PC-9 (cell line): ENCODE data around the gene RAP1GAP2. TPM values are rescaled to one million over a fixed set of nuclear protein-coding genes. Genes with fewer than 3 reads are reported as not detected.

Experiments used
- BruUV-seq: library from RNA; stranded (reverse); fragments of 400-500 nt; replicated peaks from 2 replicates; lab custom pipeline; 2021; lab: Mats Ljungman, UMichigan
- CTCF ChIA-PET: fragments of 300-600 bp; sonication (Branson Sonifier 250); formaldehyde crosslinking; loops from one replicate; lab custom pipeline; 2022; ENCODE audit warnings: antibody characterized with exemption; lab: Charles Lee
- POLR2A ChIA-PET: fragments of 300-600 bp; sonication (Branson Sonifier 250); formaldehyde crosslinking; loops from one replicate; lab custom pipeline; 2022; ENCODE audit warnings: antibody characterized with exemption; ENCODE audit not compliant: unreplicated experiment; lab: Charles Lee
- DNase-seq, 2 experiments: peaks; one replicate each; pipeline versions ENCODE4 v3.0.0 to v3.0.0-alpha.2; 2015 to 2022; ENCODE audit warnings: mixed read lengths in 1 of 2
- H2AFZ ChIP-seq: fragments of 200-600 bp; sonication (generic); 2 replicates; pipeline ENCODE4 v1.8.1; 2017; ENCODE audit warnings: antibody characterized with exemption
- H3F3A ChIP-seq: fragments of 200-600 bp; sonication (generic); 2 replicates; pipeline ENCODE4 v1.8.1; 2017; ENCODE audit warnings: antibody characterized with exemption, mild to moderate bottlenecking, low read depth; ENCODE audit not compliant: insufficient read depth
- H3K27ac ChIP-seq: fragments of 200-600 bp; sonication (generic); 2 replicates; pipeline ENCODE4 v1.6.1; 2016; ENCODE audit warnings: mixed run types
- H3K27me3 ChIP-seq: fragments of 200-600 bp; sonication (generic); 2 replicates; pipeline ENCODE4 v1.6.1; 2016; ENCODE audit warnings: low read depth, mixed run types; ENCODE audit not compliant: insufficient read depth
- H3K36me3 ChIP-seq: fragments of 200-600 bp; sonication (generic); 2 replicates; pipeline ENCODE4 v1.6.1; 2016; ENCODE audit warnings: low read depth, mixed run types
- H3K4me1 ChIP-seq: fragments of 200-600 bp; sonication (generic); replicated peaks from 2 replicates; pipeline ENCODE4 v1.6.1; 2016; ENCODE audit warnings: mixed run types; ENCODE audit not compliant: insufficient read depth
- H3K4me2 ChIP-seq: fragments of 200-600 bp; sonication (generic); 2 replicates; pipeline ENCODE4 v1.6.1; 2017; ENCODE audit warnings: mixed run types
- H3K4me3 ChIP-seq: fragments of 200-600 bp; sonication (generic); 2 replicates; pipeline ENCODE4 v1.6.1; 2016; ENCODE audit warnings: mixed run types
- H3K79me2 ChIP-seq: fragments of 200-600 bp; sonication (generic); 2 replicates; pipeline ENCODE4 v1.6.1; 2017; ENCODE audit warnings: low read depth, mixed run types
- H3K9me2 ChIP-seq: fragments of 200-600 bp; sonication (generic); 2 replicates; pipeline ENCODE4 v1.8.1; 2017; ENCODE audit warnings: mild to moderate bottlenecking; ENCODE audit not compliant: insufficient read depth
- H3K9me3 ChIP-seq: fragments of 200-600 bp; sonication (generic); 2 replicates; pipeline ENCODE4 v1.8.1; 2016; ENCODE audit warnings: low read depth; ENCODE audit not compliant: insufficient read depth
- H4K20me1 ChIP-seq: fragments of 200-600 bp; sonication (generic); 2 replicates; pipeline ENCODE4 v1.8.1; 2017; ENCODE audit not compliant: insufficient read depth
- EZH2 ChIP-seq: fragments of 200-600 bp; sonication (generic); IDR thresholded peaks from 2 replicates; pipeline ENCODE4 v1.8.0; 2017; ENCODE audit warnings: antibody characterized with exemption, low read depth
- intact Hi-C: fragments of 100-400 bp; cut with micrococcal nuclease; formaldehyde crosslinking; loops from one replicate; pipeline ENCODE4 v1.10.0; 2022; ENCODE audit not compliant: unreplicated experiment
- total RNA-seq: library from RNA; stranded (reverse); gene quantifications from 2 replicates; pipeline ENCODE4 v1.2.3, GENCODE V29; 2021
- TF ChIP-seq, protein P1 (sequence below): fragments of 200-600 bp; sonication (generic); conservative IDR thresholded peaks from 2 replicates; pipeline ENCODE4 v1.6.1; 2017; ENCODE audit warnings: mixed run types, antibody characterized with exemption, mild to moderate bottlenecking, moderate library complexity

Gene RAP1GAP2
- total RNA-seq, 1 experiment from 2014 or later, result 10.1 TPM

DNA sequence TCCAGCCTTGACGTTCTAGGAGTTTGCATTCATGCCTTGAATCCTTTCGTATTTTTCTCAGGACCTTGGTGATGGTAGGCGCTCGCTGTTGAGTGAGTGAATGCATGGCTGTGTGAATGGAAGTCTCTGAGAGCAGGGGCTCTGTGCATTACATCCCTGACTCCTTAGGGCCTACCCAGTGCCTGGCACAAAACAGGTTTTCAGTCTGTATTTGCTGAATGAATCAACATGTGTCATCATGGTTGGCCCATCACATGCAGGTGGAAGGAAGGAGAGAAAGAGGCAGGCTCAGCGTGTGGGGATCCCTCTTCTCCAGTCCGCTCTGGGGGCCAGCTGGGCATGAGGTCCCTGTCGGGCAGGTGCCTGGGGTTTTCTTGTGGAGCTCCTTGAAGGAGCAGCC, 8.7 kb downstream of the RAP1GAP2 start:
- H4K20me1 ChIP-seq, result no peaks in the 10 kb centered on the region
- no peak overlapping the region for H3K4me3 ChIP-seq
- no peak for DNase-seq
- H3K9me3 ChIP-seq, result no peaks in the 10 kb centered on the region
- CTCF ChIA-PET, result interaction anchor here (0.8 kb wide), 1 partner anchor 18 kb away, joined by 4 read pairs; no protein-coding TSS in a partner anchor
- no peak overlapping the region for H3K27ac ChIP-seq
- intact Hi-C loops, result no loop called here
- TF ChIP-seq, protein P1, sequence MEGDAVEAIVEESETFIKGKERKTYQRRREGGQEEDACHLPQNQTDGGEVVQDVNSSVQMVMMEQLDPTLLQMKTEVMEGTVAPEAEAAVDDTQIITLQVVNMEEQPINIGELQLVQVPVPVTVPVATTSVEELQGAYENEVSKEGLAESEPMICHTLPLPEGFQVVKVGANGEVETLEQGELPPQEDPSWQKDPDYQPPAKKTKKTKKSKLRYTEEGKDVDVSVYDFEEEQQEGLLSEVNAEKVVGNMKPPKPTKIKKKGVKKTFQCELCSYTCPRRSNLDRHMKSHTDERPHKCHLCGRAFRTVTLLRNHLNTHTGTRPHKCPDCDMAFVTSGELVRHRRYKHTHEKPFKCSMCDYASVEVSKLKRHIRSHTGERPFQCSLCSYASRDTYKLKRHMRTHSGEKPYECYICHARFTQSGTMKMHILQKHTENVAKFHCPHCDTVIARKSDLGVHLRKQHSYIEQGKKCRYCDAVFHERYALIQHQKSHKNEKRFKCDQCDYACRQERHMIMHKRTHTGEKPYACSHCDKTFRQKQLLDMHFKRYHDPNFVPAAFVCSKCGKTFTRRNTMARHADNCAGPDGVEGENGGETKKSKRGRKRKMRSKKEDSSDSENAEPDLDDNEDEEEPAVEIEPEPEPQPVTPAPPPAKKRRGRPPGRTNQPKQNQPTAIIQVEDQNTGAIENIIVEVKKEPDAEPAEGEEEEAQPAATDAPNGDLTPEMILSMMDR, result no peak
- TF ChIP-seq EZH2, result no peak
- H3K4me1 ChIP-seq, result no peaks in the 10 kb centered on the region
- BruUV-seq, result no TSS peak
- no peak overlapping the region for H2AFZ ChIP-seq
- no peaks in the 10 kb centered on the region for H3K9me2 ChIP-seq
- no peaks in the 10 kb centered on the region for H3F3A ChIP-seq
- H3K4me2 ChIP-seq, result no peak overlapping the region
- peaks cover 17% of the 10 kb centered on the region for H3K27me3 ChIP-seq
- no peaks in the 10 kb centered on the region for H3K79me2 ChIP-seq
- no peaks in the 10 kb centered on the region for H3K36me3 ChIP-seq
- POLR2A ChIA-PET, result no interaction called here

DNA sequence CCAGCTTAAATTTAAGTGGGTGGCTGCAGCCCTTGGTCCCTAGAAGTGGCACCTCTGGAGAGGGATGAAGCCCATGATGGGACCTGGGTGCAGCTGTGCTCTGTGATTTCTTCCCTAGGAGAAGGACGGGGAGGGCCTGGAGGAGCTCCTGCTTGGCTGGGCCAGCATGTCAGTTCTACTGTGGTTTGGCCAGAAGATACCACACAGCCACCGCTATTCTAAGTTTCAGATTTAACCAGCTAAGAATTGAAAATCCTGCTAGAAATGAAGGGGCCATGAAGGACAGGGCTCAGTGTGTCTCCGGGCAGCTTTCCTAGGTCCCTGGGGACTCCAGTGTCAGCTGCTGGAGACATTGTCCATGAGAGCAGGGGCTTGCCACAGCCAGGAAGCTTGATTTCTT, 9.7 kb downstream of the RAP1GAP2 start:
- no peaks in the 10 kb centered on the region for H4K20me1 ChIP-seq
- no TSS peak for BruUV-seq
- H2AFZ ChIP-seq, result no peak overlapping the region
- H3F3A ChIP-seq, result no peaks in the 10 kb centered on the region; the same call in 1 of the 2 replicates
- H3K4me2 ChIP-seq, result no peak overlapping the region
- POLR2A ChIA-PET, result no interaction called here
- H3K27ac ChIP-seq, result no peak overlapping the region
- no peaks in the 10 kb centered on the region for H3K4me1 ChIP-seq
- CTCF ChIA-PET, result no interaction called here
- no peak overlapping the region for H3K4me3 ChIP-seq
- no peaks in the 10 kb centered on the region for H3K9me3 ChIP-seq
- H3K9me2 ChIP-seq, result no peaks in the 10 kb centered on the region
- peaks cover 14% of the 10 kb centered on the region for H3K27me3 ChIP-seq
- no peaks in the 10 kb centered on the region for H3K79me2 ChIP-seq
- H3K36me3 ChIP-seq, result no peaks in the 10 kb centered on the region
- intact Hi-C loops, result no loop called here
- TF ChIP-seq, protein P1, result no peak
- no peak for TF ChIP-seq EZH2
- DNase-seq, result no peak

DNA sequence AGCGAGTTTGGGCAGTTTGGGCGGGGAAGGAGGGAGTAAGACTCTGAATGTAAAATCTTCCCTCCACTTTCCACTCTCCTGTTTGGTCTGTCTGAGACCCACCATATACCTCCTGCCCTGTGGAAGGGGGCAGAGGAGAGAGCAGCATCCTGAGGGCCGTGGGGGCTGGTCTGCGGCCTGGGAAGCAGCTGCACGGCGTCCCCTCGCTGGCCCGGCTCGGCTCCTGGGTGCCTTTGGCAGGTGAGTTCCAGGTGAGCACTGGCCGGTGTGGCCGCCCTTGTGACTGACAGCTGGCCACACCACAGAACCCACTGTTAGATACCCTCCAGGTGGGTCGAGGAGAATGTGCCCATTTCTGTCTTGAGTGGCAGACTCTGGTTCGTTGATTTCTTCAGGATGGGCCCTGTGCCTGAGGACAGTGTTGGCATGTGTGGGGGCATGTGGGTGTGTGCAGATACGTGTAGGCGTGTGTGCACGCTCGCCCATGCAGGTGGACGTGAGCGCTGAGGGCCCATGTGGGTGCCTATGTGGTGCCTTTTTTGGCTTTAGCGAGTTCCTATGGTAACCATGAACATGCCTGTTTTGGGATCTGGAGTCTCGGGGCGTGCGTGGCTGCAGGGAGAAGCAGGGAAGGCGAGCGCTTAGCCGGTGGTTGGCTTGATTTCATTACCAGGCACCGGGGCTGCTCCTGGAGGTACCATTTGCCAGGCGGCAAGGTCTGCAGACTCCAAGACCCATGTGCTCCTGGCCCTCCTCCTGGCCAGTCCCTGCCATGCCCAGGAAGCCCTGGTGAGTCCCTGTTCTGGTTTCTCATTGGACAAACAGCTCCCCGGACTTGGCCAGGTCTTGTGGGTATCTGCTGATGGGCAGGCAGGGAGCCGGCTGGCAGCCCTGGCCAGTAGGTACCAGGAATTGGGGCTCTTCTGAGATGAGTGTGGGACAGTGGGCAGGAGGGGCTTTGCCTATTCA, 12.4 kb downstream of the RAP1GAP2 start:
- DNase-seq, result no peak

More for the DNA sequence above, 12.4 kb downstream of the RAP1GAP2 start:
- Histone ChIP-seq H3K4me3 (no peak overlapping the region), H3K4me1 (peaks cover 9% of the 10 kb centered on the region; the same call in 1 of the 2 replicates), H3K9me3 (no peaks in the 10 kb centered on the region), H3K27me3 (no peaks in the 10 kb centered on the region), H3K79me2 (no peaks in the 10 kb centered on the region), H4K20me1 (no peaks in the 10 kb centered on the region), H3F3A (peaks cover 15% of the 10 kb centered on the region), H3K9me2 (no peaks in the 10 kb centered on the region), H3K27ac (no peak overlapping the region), H3K4me2 (no peak overlapping the region), H3K36me3 (no peaks in the 10 kb centered on the region), H2AFZ (no peak overlapping the region)
- BruUV-seq, result no TSS peak
- POLR2A ChIA-PET, result interaction anchor here (0.5 kb wide), 1 partner anchor 11 kb away, joined by 9 read pairs; no protein-coding TSS in a partner anchor
- CTCF ChIA-PET, result no interaction called here
- TF ChIP-seq, protein P1, result no peak
- no peak for TF ChIP-seq EZH2
- intact Hi-C loops, result no loop called here
